Activated T-helper 1 cell treated with anti-CD3 and anti-CD28 coated beads, Interleukin-2, amount 50 U/mL, for 16 hours (primary cell): ENCODE measurements around the gene RDH11.
"Not testable (repeated sequence)": the region's sequence is repeated elsewhere in the genome, so short reads cannot be mapped to it uniquely, and the experiment has no call there.

Experiments
- DNase-seq, 2 donors: peaks; one replicate each; pipeline ENCODE4 v3.0.0-alpha.2; 2020; ENCODE audit warnings: low read depth in 1 of 2, low spot score in 1 of 2

Gene RDH11

GRCh38 chr14:67704484-67705089 is 9.0 kb upstream of the RDH11 start:
- no peak for DNase-seq

- DNase-seq: no peak
Observed at GRCh38 chr14:67703997-67704396, 8.4 kb upstream of the RDH11 start.

DNA sequence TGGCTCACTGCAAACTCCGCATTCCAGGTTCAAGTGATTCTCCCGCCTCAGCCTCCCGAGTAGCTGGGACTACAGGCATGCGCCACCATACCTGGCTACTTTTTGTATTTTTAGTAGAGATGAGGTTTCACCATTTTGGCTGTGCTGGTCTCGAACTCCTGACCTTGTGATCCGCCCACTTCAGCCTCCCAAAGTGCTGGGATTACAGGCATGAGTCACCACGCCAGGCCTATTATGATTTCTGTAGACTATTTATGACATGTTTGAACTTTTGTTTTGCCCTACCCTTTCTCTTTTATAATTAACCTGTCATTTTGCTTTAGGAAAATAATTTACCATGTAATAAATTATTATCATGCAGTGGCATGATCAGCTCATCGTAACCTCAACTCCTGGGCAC is 5.9 kb upstream of the RDH11 start, which contains the start of gene RDH12:
RDH12 (plus strand) TSS at position 395 of the 400 bp plus-strand sequence. CDS start 20,757 bp downstream, outside the sequence.
- not testable (repeated sequence) for DNase-seq

DNA sequence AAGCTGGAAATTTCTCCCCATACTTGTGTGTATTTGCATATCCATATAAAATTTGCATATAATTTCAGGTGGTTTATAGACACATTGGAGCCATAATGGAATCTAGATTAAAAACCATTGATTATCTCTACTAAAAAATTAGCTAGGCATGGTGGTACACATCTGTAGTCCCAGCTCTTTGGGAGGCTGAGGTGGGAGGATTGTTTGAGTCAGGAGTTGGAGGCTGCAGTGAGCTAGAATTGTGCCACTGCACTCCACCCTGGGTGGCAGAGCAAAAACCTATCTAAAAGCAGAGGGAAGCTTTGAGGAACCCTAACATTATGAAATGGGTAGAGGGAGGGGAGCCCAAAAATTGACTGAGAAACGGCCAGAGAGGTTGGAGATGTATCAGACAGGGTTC is 2.6 kb upstream of the RDH11 start:
- no peak for DNase-seq

DNA sequence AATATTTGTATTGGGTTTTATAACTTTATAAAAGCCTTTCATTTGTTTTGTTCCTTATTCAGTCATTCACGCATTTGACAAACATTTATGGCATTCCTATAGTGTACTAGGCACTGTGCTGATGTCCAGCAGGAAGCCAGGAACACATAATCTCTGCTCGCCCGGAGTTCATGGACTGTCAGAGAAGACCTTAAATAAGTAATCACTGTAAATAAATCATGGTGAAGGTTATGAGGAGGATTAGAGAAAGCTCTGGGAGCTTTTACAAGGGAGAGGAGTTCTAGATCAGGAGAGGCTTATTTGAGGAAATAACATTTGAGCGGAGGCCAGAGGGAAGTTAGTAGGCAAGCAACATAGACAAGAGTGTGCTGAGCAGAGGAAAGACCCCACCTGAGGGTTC is 1.4 kb upstream of the RDH11 start:
- no peak for DNase-seq

DNA sequence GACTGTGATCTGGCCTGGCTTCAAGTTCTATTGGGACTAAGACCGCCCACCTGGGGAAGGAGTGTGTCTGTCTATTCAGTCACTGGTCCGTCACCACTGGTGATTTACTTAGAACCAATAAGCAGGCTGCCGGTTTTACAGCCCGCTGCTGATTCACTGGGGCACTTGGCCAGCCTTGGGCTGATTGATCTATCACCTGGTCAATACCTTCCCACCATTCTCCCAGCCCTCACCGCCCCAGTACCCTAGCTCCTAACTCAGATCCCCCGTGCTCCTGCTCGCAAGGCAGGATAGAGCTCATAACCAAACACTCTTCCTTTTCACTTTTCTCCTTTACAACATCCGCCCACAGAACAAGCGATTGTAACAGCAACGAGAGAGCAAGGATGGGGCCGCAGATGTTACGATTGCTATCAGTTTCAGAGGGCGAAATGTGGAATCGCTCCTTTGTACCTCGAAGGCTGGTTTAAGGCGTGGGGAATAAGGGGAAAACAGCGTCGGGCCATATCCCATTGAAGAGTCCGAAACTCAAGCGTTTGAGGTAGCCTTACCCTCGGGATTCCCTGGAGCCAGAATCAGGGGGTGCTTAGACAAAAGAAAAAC is 672 bp downstream of the RDH11 start:
- DNase-seq: peak in 1 of 2 donors; percentile 47

- DNase-seq: no peak
Observed at GRCh38 chr14:67690011-67690410, 5.6 kb downstream of the RDH11 start.

- DNase-seq: no peak
Observed at GRCh38 chr14:67683842-67684241, 11.7 kb downstream of the RDH11 start.

- no peak for DNase-seq
Observed at GRCh38 chr14:67680941-67681340, 14.6 kb downstream of the RDH11 start.

DNA sequence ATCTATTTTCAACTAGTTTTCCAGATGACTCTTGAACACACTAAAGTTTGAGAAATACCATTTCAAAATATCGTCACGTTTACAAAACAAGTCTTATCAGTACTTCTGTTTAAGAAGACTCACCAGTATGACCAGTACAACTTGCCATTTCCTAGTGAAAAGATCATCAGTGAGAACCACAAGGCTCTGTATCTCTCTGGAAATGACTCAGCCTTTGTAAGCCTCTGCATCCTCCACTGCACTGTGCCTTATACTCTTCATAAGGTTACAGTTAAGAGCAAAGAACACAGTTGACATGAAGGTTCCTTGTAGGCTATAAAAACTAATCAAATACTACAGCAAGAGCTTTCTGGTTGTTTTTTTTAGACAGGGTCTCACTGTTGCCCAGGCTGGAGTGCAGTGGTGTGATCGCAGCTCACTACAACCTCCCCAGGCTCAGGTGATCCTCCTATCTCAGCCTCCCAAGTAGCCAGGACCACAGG is 15.4 kb downstream of the RDH11 start:
- DNase-seq: no peak

GRCh38 chr14:67679006-67679405 is 16.6 kb downstream of the RDH11 start:
- DNase-seq: no peak

DNA sequence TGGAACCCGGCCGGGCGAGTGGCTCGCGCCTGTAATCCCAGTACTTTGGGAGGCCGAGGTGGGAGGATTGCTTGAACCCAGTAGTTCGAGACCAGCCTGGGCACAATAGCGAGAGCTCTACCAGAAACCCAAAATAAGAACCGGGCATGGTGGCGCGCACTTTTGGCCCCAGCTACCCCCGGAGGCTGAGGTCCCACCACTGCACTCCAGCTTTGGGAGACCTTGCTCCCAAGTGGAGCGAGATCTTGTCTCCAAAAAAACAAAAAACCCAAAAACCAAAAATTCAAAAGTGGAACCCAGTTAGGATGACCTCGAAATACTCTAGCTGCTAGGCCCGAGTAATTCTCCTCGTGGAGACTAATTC is 20.4 kb downstream of the RDH11 start:
- no peak for DNase-seq

DNA sequence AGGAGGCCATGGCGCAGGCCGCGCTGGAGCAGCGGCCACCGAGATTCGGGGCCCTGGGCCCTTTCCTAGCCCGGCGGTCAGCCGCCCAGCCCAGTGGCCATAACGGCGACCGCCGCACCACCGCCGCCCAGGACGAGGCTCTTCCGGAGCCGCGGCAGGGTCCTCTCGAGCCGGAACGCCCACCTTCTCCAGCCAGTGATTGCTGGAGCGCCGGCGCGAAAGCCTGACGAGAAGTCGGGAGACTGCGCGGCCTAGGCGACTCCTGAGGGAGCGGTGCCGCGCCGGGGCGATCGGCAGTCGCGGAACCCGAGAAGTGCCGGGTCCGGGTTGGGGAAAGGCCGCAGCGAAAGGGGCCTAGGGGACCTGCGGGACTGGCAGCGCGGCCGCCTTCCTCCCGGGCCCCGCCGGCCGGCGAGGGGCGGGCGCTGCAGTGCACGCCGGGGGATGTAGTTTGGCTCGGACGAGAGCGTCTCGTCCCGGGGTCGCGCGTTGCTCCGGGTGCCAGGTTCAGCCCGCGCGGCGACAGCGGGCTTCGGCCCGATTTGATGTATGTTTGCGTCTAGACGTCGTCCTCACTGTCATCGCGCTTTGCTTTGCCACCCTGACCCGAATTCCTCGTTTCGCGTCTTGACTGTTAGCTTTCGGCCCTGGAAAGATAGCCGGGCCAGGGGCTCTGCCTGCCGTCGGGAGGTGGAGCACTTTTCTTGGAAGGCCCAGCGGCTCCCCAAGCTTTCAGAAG is 20.9 kb downstream of the RDH11 start, which contains the start of gene VTI1B:
VTI1B (minus strand) TSS at position 153 of the 739 bp plus-strand sequence; CDS start at position 10, 143 bp downstream.
- peak; percentile 54 to 64 for DNase-seq

DNA sequence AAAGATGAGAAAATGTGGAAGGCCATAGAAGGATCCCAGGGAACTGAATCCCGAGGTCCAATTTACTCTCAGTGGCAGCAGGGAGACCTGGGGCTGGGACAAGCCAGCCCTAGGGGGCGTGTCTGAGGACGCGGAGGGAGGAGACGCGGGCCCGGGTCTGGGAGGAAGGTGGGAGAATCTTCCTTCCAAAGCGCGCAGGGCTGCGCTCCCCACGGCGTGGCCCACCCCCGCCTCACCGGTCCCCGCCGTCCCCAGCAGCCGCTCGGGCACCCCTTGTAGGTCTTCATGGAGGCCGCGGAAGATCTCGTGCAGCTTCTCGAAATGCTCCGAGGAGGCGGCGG is 21.5 kb downstream of the RDH11 start:
- peak; percentile 15 to 33 for DNase-seq

DNA sequence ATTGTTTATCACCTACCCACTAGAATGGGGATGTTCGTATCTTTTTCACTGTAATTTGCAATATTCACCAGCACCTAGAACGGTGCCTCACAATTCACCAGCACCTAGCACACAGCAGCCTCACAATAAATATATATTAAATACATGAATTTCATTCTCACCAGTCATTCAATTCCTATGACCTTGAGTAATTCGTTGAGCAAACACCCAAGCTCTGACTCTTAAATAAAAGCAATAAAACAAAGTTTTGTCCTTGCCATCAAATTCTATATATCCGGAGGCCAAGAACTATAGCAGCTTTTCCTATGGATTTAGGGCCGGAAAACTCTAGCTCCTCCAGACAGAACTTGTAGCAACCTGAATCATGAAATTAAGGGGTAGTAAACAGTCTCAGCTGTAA is 22.1 kb downstream of the RDH11 start:
- no peak for DNase-seq

- no peak for DNase-seq
Observed at GRCh38 chr14:67668559-67668958, 27.0 kb downstream of the RDH11 start.

DNA sequence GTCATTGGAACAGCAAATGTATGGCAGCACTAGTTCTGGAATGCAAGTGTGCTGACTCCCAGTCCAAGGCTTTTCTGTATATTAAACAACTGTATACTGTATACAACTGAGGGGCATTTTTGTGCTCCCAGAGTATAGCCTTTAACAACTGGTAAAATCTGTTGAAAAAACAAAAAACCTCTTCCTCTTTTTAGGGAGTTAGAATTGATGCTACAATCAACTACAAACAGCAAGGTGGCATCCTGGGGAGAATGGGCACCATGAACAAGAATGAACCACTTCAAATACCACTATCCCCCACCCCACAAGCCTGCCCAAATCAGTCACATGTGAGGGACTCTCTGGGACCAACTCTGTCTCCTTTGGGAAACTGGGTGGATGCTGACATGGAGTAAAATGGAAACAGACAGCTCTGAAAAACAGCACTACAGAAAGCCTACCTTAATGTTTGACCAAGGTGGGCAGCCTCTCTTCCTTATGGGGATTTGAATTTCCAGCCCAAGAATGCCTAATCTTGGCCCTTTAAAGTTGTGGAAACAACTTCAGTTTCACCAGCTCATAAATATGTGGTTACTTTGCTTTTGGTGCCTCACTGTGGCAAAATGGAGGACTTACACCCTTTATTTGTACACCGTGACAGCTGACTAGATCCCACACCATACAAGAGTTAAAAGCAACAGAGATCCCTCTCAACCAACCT is 28.7 kb downstream of the RDH11 start:
- no peak for DNase-seq

DNA sequence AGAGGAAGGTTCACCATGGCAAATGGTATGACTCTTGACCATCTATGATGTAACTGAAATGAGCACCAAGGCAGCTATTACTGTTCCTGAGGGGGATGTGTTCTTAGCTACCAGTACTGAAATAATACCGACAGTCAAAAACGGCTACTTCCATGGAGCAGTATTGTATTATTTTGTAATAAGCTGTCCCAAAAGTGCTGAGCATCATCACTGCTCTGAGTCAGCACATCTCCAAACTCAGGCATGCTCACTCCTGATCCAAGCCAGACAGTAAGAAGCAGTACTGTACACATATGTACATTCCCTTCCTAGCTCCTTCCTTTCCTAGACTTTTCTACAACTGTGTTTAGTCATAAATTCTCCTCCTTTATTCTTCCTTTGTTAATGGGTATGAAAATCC is 29.7 kb downstream of the RDH11 start:
- DNase-seq: no peak

GRCh38 chr14:67663633-67664032 is 31.9 kb downstream of the RDH11 start:
- no peak for DNase-seq

GRCh38 chr14:67653651-67654280 is 41.8 kb downstream of the RDH11 start:
- DNase-seq: no peak

DNA sequence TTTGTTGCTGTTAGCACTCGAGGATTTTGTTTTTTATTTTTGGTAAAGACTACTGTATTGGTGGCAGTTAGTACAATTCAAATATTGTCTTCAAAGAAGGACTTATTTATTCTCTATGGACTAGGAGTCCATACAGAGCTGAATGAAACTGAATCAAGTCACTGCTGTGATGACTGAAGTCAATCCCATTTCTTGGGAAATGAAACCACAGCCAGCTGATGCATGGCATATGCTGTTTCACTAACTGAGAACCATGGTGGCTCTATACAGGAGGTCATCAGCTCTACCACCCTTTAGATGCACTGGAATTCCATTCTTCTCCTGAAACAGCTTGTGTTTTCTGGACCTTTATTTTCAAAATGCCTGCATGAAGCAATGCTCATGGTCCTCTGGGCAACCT is 43.4 kb downstream of the RDH11 start:
- DNase-seq: no peak
